OCI-LY7 (cell line): ENCODE measurements around the gene TBC1D26. TPM values are rescaled to one million over a fixed set of nuclear protein-coding genes. Genes with fewer than 3 reads are reported as not detected.
"Not testable (repeated sequence)": the region's sequence is repeated elsewhere in the genome, so short reads cannot be mapped to it uniquely, and the experiment has no call there.

Source experiments
- BruUV-seq: library from RNA; stranded (reverse); fragments of 400-500 nt; replicated peaks from 2 replicates; lab custom pipeline; 2021; lab: Mats Ljungman, UMichigan
- CTCF ChIA-PET: fragments of 300-600 bp; sonication (Branson Sonifier 250); formaldehyde crosslinking; loops from one replicate; lab custom pipeline; 2022; ENCODE audit warnings: antibody characterized with exemption; ENCODE audit not compliant: unreplicated experiment; lab: Charles Lee
- POLR2A ChIA-PET: fragments of 300-600 bp; sonication (Branson Sonifier 250); formaldehyde crosslinking; loops from one replicate; lab custom pipeline; 2022; ENCODE audit warnings: antibody characterized with exemption; lab: Charles Lee
- DNase-seq: peaks from one replicate; pipeline ENCODE4 v3.0.0-alpha.2; 2015; ENCODE audit warnings: low spot score
- H2AFZ ChIP-seq: fragments of 200-600 bp; sonication (generic), shearing (Covaris generic); 2 replicates; pipeline ENCODE4 v1.6.1; 2014; ENCODE audit warnings: mild to moderate bottlenecking, antibody characterized with exemption, low read length, moderate library complexity
- H3K27ac ChIP-seq: fragments of 200-600 bp; sonication (generic); 2 replicates; pipeline ENCODE4 v1.5.1; 2014; ENCODE audit warnings: mixed run types, low read depth, mild to moderate bottlenecking, moderate library complexity, low read length, inconsistent platforms; ENCODE audit not compliant: poor library complexity, severe bottlenecking
- H3K36me3 ChIP-seq: fragments of 200-600 bp; sonication (generic); 2 replicates; pipeline ENCODE4 v1.6.1; 2014; ENCODE audit warnings: mild to moderate bottlenecking, antibody characterized with exemption, low read length, moderate library complexity, mixed read lengths; ENCODE audit not compliant: insufficient read depth
- H3K4me1 ChIP-seq: fragments of 200-600 bp; sonication (generic); 2 replicates; pipeline ENCODE4 v1.5.1; 2014; ENCODE audit warnings: mild to moderate bottlenecking, low read length; ENCODE audit not compliant: insufficient read depth, poor library complexity, severe bottlenecking
- H3K4me2 ChIP-seq: fragments of 200-600 bp; sonication (generic); 2 replicates; pipeline ENCODE4 v1.6.1; 2014; ENCODE audit warnings: mild to moderate bottlenecking, low read length
- H3K4me3 ChIP-seq: fragments of 200-600 bp; sonication (generic); 2 replicates; pipeline ENCODE4 v1.5.1; 2014; ENCODE audit warnings: mild to moderate bottlenecking, low read depth, low read length; ENCODE audit not compliant: poor library complexity, severe bottlenecking
- H3K79me2 ChIP-seq: fragments of 200-600 bp; sonication (generic); 2 replicates; pipeline ENCODE4 v1.6.1; 2016; ENCODE audit warnings: low read depth, mild to moderate bottlenecking, low read length, moderate library complexity, mixed read lengths; ENCODE audit not compliant: insufficient read depth
- H3K9me2 ChIP-seq: fragments of 200-600 bp; sonication (generic); 2 replicates; pipeline ENCODE4 v1.6.1; 2016; ENCODE audit warnings: mild to moderate bottlenecking, low read length, mixed read lengths; ENCODE audit not compliant: insufficient read depth
- H3K9me3 ChIP-seq: fragments of 200-600 bp; sonication (generic); 2 replicates; pipeline ENCODE4 v1.6.1; 2014; ENCODE audit warnings: mild to moderate bottlenecking, mixed run types, low read length, mixed read lengths
- H4K20me1 ChIP-seq: fragments of 200-600 bp; sonication (generic); 2 replicates; pipeline ENCODE4 v1.6.1; 2014; ENCODE audit warnings: mild to moderate bottlenecking, antibody characterized with exemption, low read length, moderate library complexity, mixed read lengths; ENCODE audit not compliant: insufficient read depth
- EZH2phosphoT487 ChIP-seq: fragments of 200-600 bp; sonication (generic); IDR thresholded peaks from 2 replicates; pipeline ENCODE4 v1.6.1; 2018; ENCODE audit warnings: low read depth, borderline replicate concordance, mild to moderate bottlenecking, mixed run types, antibody characterized with exemption, low read length, moderate library complexity, mixed read lengths
- intact Hi-C: fragments of 100-400 bp; cut with micrococcal nuclease; formaldehyde crosslinking; loops from one replicate; pipeline ENCODE4 v1.10.0; 2022; ENCODE audit not compliant: unreplicated experiment
- total RNA-seq, 2 experiments: library from RNA; depleted of rRNA in 1 of 2; stranded (reverse); fragments of >200 nt in 1 of 2; shearing (Covaris generic) in 1 of 2; gene quantifications; 2 replicates each; pipeline ENCODE4 v1.2.3, GENCODE V29; 2014 to 2022
- TF ChIP-seq, protein P1 (sequence below): fragments of 200-600 bp; sonication (generic); conservative IDR thresholded peaks from 2 replicates; pipeline ENCODE4 v1.5.1; 2014; ENCODE audit warnings: mild to moderate bottlenecking, antibody characterized with exemption, low read length, moderate library complexity, mixed read lengths

The TBC1D26 gene
- total RNA-seq, 2 experiments from 2014 or later = not detected

DNA sequence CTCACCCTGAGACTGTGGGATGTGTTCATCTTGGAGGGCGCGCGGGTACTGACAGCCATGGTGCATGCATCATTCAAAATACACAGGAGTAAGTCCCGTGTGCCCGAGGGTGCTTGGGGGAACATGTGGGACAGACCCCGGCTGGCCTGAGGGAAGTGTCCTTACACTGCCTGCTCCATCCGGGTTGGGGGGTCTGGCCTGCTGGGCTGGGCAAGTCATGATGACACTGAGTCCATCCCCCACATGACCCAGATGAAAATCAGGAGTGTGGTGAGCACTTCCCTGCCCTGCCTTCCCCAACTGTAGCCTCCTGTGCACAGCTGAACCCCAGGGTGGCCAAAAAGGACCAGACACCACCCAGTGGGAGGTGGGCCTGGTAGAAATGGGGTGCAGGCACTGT is 10.8 kb downstream of the TBC1D26 start:
- no peak for DNase-seq
- H3K27ac ChIP-seq = no peak overlapping the region
- no peak for TF ChIP-seq EZH2phosphoT487
- TF ChIP-seq, protein P1, sequence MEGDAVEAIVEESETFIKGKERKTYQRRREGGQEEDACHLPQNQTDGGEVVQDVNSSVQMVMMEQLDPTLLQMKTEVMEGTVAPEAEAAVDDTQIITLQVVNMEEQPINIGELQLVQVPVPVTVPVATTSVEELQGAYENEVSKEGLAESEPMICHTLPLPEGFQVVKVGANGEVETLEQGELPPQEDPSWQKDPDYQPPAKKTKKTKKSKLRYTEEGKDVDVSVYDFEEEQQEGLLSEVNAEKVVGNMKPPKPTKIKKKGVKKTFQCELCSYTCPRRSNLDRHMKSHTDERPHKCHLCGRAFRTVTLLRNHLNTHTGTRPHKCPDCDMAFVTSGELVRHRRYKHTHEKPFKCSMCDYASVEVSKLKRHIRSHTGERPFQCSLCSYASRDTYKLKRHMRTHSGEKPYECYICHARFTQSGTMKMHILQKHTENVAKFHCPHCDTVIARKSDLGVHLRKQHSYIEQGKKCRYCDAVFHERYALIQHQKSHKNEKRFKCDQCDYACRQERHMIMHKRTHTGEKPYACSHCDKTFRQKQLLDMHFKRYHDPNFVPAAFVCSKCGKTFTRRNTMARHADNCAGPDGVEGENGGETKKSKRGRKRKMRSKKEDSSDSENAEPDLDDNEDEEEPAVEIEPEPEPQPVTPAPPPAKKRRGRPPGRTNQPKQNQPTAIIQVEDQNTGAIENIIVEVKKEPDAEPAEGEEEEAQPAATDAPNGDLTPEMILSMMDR = no peak
- H3K4me1 ChIP-seq = peaks cover under 1% of the 10 kb centered on the region
- ChIA-PET POLR2A (no interaction called here), CTCF (no interaction called here)
- H3K36me3 ChIP-seq = no peaks in the 10 kb centered on the region
- no peaks in the 10 kb centered on the region for H4K20me1 ChIP-seq
- intact Hi-C loops = no loop called here
- H3K4me3 ChIP-seq = no peak overlapping the region
- H3K9me2 ChIP-seq = no peaks in the 10 kb centered on the region
- H3K79me2 ChIP-seq = no peaks in the 10 kb centered on the region
- no peaks in the 10 kb centered on the region for H3K9me3 ChIP-seq
- H2AFZ ChIP-seq = no peak overlapping the region
- H3K4me2 ChIP-seq = no peak overlapping the region
- BruUV-seq = no TSS peak

DNA sequence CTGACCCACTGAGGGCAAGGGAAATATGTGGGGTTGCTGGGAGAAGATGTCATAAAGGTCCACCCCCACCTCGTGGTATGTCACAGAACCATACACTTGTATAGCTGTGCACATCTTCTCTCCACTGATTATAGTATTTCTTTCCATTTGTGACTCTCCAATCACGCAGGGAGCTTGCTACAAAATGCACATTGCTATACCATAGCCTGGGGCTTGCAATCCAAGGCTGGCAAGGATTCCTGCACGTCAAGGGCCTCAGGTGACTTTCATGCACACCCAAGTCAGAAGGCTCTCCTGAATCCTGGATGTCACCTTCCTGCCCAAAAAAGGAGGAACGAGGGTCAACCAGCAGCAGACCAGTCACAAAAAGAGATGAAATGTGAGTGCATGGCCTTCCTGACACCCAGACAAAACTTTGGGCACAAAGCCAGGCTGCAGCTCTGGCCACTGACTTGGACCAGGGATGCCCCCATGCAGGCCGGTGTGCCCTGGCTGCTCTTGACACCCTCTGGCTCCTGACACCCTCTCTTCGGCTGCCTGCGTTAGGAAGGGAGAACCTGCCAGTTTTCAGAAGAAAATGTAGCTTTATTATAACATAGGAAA is 12.1 kb downstream of the TBC1D26 start:
- Histone ChIP-seq H3K4me1 (peaks cover 4% of the 10 kb centered on the region), H3K27ac (no peak overlapping the region), H3K36me3 (no peaks in the 10 kb centered on the region), H2AFZ (no peak overlapping the region), H3K9me3 (no peaks in the 10 kb centered on the region), H3K4me3 (no peak overlapping the region), H3K4me2 (no peak overlapping the region), H3K9me2 (no peaks in the 10 kb centered on the region), H4K20me1 (no peaks in the 10 kb centered on the region), H3K79me2 (no peaks in the 10 kb centered on the region)
- POLR2A ChIA-PET = no interaction called here
- CTCF ChIA-PET = no interaction called here
- no TSS peak for BruUV-seq
- intact Hi-C loops = no loop called here
- TF ChIP-seq, protein P1 = no peak
- TF ChIP-seq EZH2phosphoT487 = no peak
- DNase-seq = no peak

DNA sequence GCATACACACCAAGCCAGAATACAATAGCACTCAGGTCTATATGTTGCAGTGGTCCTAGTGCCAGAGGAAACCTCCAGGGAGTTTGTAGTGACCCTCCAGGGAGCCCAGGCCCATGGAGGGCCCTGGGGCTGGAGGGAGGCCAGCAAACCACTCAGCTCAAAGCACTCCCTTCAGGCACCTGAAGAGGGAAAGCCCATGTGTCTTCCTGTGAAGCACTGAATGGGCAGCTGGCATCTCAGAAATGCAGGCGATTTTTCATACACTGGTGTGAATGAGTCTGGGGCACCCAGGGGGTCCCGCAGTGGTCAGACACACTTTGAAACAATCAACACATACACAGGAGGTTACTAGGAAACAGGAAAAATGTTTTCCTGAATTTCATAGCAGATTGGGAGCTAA is 12.8 kb downstream of the TBC1D26 start:
- no TSS peak for BruUV-seq
- Histone ChIP-seq H3K4me3 (no peak overlapping the region), H2AFZ (no peak overlapping the region), H3K9me2 (no peaks in the 10 kb centered on the region), H3K9me3 (no peaks in the 10 kb centered on the region), H3K4me1 (peaks cover 4% of the 10 kb centered on the region), H4K20me1 (no peaks in the 10 kb centered on the region), H3K79me2 (no peaks in the 10 kb centered on the region), H3K36me3 (no peaks in the 10 kb centered on the region), H3K4me2 (no peak overlapping the region), H3K27ac (no peak overlapping the region)
- intact Hi-C loops = no loop called here
- CTCF ChIA-PET = no interaction called here
- DNase-seq = no peak
- TF ChIP-seq EZH2phosphoT487 = no peak
- TF ChIP-seq, protein P1 = no peak
- POLR2A ChIA-PET = no interaction called here

DNA sequence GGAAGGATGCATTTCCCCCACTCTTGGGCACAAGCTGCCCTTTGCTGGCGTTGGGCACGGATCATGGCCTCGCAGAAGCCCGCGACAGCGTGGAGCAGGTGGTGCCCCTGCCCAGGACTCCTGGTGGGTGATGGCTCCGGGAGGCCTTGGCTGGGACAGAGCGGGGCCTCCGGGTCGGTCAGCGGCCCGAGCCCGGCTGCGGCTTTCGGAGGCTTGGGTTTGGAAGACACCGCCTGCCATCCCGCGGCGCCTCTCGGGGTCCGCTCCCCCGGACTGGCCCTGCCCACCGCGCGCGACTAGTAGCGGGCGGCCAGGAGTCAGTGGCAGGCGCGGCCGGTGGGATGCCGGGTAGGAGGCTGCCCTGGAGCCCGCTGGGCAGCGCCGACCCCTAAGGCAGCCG is 17.3 kb downstream of the TBC1D26 start:
- CTCF ChIA-PET, H3K4me3 ChIP-seq, POLR2A ChIA-PET, H3K9me3 ChIP-seq, H3K4me2 ChIP-seq, H2AFZ ChIP-seq, BruUV-seq, H3K79me2 ChIP-seq, H4K20me1 ChIP-seq, H3K27ac ChIP-seq, DNase-seq, H3K9me2 ChIP-seq, intact Hi-C loops, H3K36me3 ChIP-seq, H3K4me1 ChIP-seq: not testable (repeated sequence)
